Measurements from ENCODE around the gene SECISBP2.
"Not testable (repeated sequence)": the region's sequence is repeated elsewhere in the genome, so short reads cannot be mapped to it uniquely, and the experiment has no call there.

SECISBP2 gene

DNA sequence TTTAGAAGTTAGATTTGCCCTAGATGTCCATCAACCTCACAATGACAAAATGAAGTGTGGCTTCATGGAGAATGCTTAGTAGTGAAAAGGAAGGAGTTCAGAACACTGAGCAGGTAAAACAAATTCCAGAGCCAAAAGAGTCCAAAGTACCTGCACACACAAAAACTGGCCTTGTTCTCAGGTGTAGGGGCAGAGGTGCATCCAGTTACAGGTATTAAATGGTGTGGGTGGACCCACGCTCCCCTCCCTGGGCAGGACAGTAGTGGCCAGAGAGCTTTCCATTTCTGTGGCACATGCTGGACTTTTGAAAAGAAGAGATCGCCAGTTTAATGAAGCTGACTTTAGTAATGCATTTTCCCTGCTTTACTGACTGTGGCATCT, 47.2 kb downstream of the SECISBP2 start:
- DNase-seq, result no peak

DNA sequence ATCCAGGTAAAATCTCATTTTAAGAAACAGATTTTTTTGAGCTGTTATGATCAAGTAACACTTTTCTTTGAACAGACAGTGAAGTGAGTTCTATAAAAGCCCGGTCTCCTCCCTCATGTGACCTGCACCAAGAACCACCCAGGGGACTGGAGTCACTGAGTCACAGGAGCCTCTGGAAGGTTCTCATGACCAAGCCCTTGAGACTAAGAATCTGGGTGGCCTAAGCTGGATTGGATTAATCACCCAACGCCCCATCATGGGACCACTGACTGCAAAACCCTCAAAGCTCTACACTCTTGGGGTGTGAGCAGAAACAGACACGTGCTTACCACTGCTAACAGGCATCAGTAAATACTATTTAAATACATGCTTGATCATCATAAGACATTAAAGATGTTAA, 48.4 kb downstream of the SECISBP2 start:
- no peak for DNase-seq

DNA sequence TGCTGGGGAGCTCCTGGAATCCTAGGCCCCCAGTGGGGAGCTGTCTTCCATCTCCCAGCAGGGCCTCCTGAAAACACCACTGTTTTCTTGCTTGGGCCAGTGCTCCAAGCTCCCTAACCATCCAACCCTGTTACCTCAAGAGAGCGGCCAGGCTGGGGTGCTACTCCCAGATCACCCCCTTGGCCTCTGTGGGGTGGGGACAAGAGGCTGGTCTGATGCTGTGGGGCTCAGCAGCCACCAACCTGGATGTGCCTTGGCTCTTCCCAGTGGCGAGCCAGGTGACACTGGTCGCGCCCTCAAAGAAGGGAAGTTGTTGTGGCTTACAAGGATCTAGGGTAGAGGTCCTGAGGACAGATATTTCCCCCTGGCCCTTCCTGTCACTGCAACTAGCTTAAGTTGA, 49.0 kb downstream of the SECISBP2 start:
- no peak for DNase-seq

DNA sequence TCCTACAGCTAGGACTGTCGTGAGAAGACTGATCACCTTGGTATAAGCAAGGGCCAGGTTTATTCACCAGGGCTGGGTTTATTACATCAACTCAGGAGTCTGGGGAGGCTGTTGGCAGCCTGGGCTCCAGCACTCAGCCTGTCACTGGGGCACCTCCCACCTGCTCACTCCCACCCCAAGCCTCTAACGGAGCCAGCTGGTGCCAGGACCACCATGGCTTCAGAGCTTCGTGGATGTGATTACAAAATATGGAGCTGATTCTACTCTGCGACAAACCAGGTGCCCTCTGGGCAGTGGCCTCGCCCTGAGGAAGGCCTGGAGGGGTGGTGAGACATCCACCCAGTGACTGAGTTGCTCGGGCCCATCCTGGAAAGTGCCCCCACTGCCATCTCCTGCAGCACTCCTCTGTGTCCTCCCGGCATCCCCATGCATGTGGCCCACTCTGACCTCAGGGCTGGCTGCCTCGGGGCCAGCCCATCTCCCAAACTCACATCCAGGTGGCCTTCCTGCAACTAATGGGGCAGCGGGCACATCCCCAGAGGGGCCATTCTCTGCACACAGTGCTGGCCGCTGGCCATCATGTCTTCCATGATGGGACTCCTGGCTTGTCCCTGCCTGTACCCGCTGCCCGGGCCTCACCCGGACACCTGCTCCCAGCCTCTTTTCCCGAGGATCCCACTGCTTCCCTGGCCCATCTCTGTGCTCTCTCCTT, 49.6 kb downstream of the SECISBP2 start:
- DNase-seq, result no peak

DNA sequence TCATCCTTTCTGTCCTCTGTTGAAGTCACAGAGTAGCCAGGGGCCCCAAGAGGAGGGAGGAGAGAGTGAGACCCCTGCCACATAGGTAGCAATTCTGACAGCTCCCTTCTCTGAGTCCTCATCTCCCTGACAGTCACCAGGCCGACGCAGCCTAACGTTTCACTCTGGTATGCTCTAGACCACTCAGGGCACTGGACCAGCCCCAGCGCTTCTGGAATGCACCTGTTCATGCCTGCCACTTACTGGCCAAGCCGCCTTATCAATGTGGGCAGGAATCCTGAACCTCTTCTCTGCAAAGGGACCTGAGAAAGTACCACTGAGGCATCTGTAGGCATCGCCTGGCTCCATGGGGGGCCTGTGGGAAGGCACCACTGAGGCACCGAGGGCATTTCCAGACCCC, 50.2 kb downstream of the SECISBP2 start:
- no peak for DNase-seq

DNA sequence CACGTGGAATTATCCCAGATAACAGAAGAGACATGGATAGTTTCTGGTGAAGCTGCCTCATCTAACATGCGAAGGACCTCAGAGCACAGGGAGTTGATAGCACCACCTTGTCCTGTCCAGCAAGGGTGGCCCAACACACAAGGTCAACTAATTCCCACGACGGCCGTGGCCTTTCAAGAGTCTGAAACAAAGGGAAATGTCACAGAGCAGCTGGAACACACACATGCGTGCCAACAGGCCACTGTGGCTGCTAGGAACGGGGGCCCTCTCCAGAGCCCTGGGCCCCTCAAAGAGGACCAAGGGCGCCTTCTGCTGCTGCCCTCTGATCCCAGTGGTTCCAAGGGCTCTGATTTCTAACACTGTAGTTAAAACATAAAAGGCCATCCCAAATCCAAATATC, 50.7 kb downstream of the SECISBP2 start:
- DNase-seq, result no peak

DNA sequence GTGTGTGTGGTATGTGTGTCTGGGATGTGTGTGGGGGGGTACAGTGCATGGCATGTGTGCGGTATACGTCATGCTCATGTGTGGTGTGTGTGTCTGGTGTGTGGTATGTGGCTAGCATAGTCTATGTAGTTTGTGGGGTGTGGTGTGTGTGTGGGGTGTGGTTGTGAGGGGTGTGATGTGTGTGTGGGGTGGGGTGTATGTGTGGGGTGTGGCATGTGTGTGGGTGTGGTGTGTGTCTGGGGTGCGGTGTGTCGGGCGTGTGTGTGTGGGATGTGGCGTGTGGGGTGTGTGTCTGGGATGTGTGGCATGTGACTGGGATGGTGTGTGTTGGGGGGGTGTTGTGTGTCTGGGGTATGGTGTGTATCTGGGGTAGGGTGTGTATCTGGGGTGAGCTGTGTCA, 52.3 kb downstream of the SECISBP2 start:
- no peak for DNase-seq

DNA sequence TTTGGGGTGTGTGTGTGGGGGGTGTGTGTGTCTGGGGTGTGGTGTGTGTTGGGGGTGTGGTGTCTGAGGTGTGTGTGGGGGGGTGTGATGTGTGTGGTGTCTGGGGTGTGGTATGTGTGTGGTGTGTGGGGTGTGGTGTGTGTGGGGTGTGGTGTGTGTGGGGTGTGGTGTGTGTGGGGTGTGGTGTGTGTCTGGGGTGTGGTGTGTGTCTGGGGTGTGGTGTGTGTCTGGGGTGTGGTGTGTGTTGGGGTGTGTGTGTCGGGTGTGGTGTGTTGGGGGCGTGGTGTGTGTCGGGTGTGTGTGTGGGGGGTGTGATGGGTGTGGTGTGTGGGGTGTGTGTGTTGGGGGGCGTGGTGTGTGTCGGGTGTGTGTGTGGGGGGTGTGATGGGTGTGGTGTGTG, 53.5 kb downstream of the SECISBP2 start:
- DNase-seq, result not testable (repeated sequence)

DNA sequence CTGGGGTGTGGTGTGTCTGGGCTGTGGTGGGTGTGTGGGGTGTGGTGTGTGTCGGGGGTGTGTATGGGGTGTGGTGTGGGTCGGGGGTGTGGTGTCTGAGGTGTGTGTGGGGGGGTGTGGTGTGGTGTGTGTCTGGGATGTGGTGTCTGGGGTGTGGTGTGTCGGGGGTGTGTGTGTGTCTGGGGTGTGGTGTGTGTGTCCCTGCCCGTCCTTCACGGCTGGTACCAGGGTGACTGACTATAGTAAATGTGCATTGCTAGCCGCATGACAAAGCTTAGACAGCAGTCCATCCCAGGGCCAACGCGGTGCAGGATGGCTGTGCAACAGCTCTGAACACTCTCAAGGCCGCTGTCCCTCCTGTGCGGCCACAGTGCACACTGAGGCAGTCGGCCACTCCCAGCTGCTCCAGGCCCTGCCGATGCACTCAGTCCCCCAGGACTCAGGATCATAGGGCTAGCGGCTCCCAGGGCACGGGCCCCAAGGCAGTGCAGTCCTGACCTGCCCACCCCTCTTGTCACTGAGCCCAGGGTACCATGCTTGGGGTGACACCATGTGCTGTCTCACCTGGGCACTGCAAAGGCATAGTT, 54.0 kb downstream of the SECISBP2 start:
- DNase-seq, result no peak

DNA sequence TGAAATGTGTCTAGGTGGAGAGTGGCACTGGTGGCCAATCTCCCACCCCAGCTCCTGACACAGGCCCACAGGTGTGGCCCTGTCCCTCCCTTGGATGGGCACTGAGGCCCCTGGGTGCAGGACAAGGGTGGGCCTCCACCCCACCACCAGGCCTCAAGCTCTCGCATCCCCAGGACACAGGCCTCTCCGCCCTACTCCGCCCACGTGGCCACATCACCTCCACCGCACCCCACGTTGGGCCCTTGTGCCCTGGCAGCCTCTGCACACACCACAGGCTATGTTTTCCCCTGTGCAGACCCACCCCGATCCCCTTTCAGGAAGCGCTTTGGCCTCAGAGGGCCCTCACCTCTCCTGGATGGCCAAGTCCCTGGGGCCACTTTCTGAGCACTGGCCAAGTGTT, 54.7 kb downstream of the SECISBP2 start:
- DNase-seq, result no peak

DNA sequence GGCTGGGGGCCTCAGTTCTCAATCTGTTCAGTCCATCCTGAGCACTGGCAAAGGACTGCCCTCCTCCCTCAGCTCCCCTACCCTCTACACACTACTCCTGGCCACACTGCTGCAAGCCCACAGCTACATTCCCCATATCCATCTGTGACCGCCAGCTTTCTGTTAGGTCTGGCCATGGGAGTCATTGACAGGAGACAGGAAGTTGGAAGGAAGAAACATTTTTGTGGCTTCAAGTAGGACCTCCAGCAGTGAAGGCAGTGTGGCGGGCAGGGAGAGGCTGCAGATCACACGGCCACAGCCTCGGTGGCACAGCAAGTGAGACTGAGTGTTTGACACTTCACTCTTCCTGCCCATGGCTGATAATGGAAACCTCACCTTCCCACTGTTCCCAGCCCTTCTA, 55.9 kb downstream of the SECISBP2 start:
- DNase-seq, result no peak

DNA sequence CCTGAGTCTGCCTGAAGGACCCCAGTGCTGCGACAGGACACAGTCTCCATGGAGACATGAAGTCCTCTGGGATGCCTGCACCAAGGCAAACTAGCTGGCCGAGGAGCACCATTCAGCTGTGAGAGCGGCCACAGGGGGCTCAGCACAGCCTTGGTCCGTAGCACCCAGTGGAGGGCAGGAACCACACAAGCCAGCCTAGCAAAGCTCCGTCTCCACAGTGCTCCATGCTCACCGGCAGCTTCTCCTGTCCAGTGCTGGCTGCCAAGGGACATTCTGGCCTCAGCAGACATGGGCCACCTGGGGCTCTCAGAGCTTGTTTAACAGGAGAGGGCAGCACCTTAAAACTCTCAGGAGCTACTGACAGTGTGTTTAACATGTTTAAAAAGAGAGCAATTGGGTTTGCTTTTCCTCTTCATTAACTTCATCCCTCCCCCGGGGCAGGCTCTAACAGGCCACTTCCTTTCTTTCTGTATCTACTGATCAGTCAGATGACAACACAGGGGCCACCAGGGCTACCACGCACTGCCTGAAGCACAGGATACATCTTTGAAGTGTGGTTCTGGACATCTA, 57.0 kb downstream of the SECISBP2 start:
- no peak for DNase-seq

DNA sequence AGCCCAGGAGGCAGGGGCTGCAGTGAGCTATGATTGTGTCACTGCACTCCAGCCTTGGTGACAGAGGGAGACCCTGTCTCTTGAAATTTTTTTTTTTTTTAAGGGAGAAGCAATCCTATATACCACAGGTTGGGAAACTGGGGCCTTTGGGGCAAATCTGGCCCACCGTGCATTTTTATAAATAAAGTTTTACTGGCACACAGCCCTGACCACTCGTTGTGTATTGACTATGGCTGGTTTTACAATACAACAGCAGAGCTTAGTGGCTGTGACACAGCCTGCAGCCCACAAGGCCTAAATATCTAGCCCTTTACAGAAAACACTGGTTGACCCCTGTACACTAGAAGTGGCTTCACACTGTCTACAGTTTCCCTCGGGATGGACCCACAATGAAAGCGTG, 58.0 kb downstream of the SECISBP2 start:
- DNase-seq, result no peak

DNA sequence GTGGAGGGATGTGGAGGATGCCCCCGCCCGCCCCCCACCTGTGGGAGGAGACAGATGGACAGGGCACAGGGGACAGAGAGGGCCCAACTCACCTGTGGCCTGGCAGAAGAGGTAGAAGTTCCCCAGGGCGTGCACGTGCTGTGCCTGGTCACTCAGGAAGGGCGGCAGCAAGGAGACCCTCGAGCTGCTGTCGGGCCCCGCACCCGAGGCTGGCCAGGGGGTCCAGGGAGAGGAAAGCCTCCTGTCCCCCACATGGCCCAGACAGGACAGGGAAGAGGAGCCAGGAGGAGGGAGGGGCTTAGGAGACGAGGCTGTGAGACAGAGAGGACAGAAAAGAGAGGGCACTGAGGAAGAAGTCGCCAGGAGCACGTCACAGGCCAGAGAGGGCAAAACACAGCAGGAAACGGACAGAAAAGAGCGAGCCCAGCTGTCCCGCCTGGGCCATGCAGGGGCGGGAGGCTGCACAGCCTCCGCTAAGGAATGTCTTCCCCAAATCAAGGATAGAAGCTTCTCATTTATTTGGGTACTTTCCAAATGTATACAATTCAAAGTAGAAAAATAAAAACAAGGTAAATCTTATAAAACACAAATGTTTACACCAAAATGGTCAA, 58.5 kb downstream of the SECISBP2 start:
- DNase-seq, result no peak

DNA sequence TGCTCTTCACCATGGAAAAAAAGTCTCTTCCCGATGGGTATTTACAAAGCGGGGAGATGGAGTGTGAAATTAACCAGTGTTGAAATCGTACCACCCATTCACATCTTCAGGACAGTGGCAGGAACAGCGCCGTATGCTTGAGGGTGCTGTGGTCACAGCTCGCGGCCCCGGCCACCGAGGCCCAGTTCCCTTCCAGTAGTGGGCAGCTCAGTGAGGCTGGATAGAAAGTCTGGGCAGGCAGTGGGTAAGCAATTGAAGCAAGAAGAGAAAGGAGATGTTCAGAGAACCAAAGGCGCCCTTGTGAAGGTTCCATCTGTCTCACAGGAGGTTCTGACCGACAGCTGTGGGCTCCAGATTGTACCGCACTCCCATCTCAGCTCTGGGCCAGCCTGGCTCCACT, 59.1 kb downstream of the SECISBP2 start:
- no peak for DNase-seq

DNA sequence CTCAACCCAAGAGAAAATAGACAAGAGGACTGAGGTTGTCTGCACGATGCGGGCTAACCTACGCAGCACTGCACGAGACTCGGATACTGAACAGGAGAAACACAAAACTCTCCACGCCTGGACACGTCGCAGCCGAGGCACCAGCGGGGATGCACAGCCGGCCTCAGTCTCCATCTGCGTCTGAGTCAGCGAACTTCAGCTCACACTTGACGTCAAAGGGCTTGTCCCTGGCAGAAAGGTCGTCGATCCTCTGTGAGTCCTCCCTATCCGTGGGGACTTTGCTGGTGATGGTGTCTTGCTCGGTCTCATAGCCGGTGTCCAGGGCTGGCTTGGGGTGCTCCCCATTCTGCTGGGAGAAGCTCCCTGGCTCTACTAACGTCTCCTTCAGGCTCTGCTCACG, 60.2 kb downstream of the SECISBP2 start:
- DNase-seq, result no peak

DNA sequence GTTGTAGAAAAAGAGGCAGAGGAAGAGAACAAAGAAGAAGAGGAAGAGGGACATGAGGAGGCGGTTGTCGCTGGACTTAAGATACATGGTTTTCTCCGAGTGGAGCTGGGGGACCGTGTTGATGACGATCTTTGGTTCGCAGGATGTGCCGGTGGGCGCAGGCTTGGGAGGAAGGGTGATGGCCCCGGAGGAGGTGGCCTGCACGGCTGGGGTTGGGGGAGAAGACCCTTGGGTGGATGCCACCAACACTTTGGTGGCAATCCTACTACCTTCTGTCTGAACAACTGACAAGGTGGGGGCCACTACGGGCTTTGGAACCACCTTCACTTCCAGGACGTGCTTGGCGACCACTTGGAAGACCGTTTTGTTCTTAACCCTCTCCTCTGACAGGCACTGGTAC, 60.7 kb downstream of the SECISBP2 start:
- no peak for DNase-seq

DNA sequence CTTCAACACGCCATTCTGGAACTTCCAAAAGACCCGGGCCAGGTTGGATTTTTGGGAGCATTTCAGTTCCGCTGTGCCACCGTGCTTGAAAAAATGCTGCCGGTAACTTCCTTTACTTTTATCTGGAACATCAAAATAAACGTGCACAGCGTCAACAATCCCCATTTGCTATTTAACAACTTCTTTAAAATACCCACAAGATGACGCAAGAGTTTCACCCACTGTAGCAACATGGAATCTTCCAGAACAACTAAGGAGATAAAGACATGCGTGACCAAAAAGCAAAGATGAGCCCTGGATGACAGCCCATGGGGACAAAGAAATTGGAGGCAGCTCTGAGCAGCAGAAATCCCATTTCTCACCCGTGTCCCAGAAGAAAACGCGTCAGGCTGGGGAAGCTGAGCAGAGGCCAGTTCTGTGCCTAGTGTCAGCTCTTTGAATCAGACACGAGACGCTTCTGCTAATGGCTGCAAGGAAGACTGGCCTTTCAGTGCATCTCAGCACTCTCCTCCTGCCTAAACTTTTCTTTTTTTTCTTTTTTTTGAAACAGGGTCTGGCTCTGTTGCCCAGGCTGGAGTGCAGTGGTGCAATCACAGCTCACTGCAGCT, 61.3 kb downstream of the SECISBP2 start:
- no peak for DNase-seq

DNA sequence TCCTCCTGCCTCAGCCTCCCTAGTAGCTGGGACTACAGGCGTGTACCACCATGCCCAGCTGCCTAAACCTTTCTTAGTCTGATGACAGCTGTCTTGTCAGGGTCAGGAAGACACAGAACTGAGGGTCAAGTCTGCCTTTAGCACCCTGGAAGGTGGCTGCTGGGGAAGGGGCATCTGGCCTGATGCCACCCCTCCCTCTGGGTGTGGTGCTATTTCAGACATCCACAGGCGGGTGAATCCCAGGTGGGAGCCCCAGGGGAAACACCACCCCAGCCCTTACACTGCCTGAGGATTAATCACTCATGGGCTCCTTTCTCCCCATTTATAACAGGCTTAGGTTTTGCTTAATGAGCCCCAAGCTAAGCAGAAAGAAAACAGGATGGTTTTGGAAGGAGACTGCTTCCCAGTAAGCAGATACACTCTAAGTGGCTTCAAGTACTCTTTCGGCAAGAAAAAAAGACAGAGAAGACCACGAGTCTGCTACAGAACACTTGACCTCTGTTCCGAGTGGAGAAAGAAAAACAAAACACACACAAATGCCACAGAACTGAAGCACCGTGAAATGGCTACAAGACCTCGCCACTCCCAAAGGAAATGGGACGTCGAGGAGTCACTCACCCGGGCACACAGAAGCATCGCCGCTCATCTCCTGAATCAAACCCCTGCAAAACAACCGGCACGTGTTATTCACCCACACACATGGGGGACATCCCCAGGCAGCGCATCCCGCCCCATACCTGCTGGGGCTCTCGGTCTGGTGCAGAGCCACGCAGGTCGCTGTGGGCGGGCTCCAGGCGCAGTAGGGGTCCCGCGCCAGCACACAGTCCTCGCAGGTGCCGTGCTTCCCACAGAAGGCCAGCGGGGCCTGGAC, 62.4 kb downstream of the SECISBP2 start:
- DNase-seq, result no peak

DNA sequence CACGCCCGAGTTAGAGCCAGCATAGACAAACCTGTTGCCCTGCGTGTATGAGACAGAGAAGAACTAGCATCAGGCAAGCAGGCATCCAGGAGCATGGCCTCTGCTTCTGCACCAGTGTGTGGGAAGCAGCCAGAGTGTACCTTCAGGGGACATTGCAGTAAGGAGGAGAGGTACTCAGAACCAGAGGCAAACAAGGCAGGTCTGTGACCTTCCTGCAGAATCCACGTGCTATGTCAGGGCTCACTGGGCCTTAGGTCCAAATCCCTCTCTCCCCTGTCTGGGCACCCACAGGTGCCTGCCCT, 63.0 kb downstream of the SECISBP2 start:
- no peak for DNase-seq

DNA sequence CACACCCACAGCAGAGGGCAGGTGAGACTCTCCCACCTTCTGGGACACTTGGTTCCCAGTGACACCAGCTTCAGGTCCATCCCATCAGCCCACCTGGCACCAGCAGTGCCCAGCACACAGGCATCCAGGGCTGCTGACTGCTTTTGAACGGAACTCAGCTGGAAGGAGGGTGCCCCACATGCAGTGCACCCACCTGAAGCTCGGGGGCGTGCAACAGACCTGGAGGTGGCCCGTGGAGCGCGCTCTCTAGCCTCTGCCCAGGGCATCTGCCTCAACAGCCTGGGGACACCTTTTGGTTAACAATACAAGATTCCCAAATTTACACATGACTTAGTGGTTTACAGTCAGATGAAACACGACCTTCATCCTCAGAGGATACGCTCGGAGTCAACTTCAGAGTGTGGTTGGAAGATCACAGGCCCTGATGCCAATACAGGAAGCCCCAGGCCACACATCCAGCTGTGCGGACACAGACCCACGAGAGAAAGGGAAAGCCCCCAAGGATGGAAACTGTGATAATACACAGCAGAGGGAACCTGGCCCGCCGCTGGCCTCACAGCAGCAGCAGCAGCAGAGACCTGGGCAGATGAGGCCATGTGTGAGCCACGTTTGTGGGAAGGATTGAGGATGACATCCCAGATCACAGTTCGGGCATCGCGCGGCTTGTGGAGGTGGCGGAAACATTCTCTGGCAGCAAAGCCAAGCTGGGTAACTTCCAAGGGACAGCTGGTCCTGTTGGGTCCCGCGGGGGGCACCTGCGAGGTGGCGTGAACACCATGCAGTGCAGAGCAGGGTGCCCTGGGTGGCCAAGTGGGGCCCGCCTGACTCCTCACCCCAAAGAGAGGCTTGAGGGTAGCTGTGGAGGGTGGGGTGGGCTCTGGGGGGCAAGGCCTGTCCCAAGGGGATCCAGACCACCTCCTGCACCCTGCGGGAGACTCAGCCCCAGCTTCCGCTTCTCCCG, 64.0 kb downstream of the SECISBP2 start:
- DNase-seq, result no peak
